Measurements from ENCODE around the gene RANBP3L. TPM values are rescaled to one million over a fixed set of nuclear protein-coding genes. Genes with fewer than 3 reads are reported as not detected.
A peak's percentile ranks its signal among the peaks of the same experiment; 100 is the strongest.

Gene RANBP3L
- total and polyA plus RNA-seq, 2 of the 4 experiments (the other 2 are of a cell fraction) = not detected

- Histone ChIP-seq H4K5ac (ENCODE audit: low read depth, low read length) (no peak overlapping the region), H3K4me2 (ENCODE audit: low read depth, low read length) (no peak overlapping the region), H3K4ac (ENCODE audit: low read depth, low read length) (no peak overlapping the region), H4K8ac (ENCODE audit: low read depth in 2 of 2, low read length in 2 of 2) (no peak overlapping the region), H3K18ac (ENCODE audit: low read depth, low read length) (no peak overlapping the region), H3K9me1 (ENCODE audit: insufficient read depth, low read length) (no peaks in the 10 kb centered on the region), H3K9me3 (ENCODE audit: control insufficient read depth, insufficient read depth, low read length) (no peaks in the 10 kb centered on the region), H3K9ac (ENCODE audit: low read depth, low read length) (no peak overlapping the region), H3K27ac (ENCODE audit: insufficient read depth, low read length) (no peak overlapping the region), H3K27me3 (ENCODE audit: control insufficient read depth, insufficient read depth, low read length) (no peaks in the 10 kb centered on the region), H4K91ac (ENCODE audit: insufficient read depth, low read depth, low read length) (no peak overlapping the region), H3K79me1 (ENCODE audit: low read depth in 1 of 2, low read length in 2 of 2) (no peaks in the 10 kb centered on the region; a peak in 2 of 4 replicates), H2BK5ac (ENCODE audit: low read depth, low read length, poor library complexity, severe bottlenecking) (no peak overlapping the region), H3K14ac (replicated peaks; ENCODE audit: low read depth, low read length) (no peak overlapping the region), H2AFZ (replicated peaks; ENCODE audit: low read length, poor library complexity) (no peak overlapping the region), H2BK120ac (ENCODE audit: low read depth, low read length) (no peak overlapping the region), H2BK20ac (ENCODE audit: low read depth, low read length) (no peak overlapping the region), H3K36me3 (ENCODE audit: control insufficient read depth, insufficient read depth, low read length) (peaks cover 7% of the 10 kb centered on the region), H2AK9ac (replicated peaks; ENCODE audit: low read depth, low read length, poor library complexity) (no peak overlapping the region), H3K4me1 (ENCODE audit: control insufficient read depth, insufficient read depth, low read length) (no peaks in the 10 kb centered on the region), H3K23ac (ENCODE audit: low read depth, low read length) (no peak overlapping the region), H3K4me3 (ENCODE audit: insufficient read depth, low read depth, low read length) (no peak overlapping the region), H3K56ac (ENCODE audit: extremely low read depth, insufficient read depth, low read length) (no peak overlapping the region), H2BK15ac (ENCODE audit: low read depth, low read length) (no peak overlapping the region), H2AK5ac (ENCODE audit: low read depth, low read length) (no peak overlapping the region), H4K20me1 (ENCODE audit: insufficient read depth, low read length) (no peaks in the 10 kb centered on the region)
- no peak for DNase-seq
- BruUV-seq (replicated peaks) = no TSS peak
- TF ChIP-seq RCOR1 (IDR thresholded peaks at IDR 0.05; ENCODE audit: insufficient replicate concordance, low read length) (no peak), RAD21 (IDR thresholded peaks at IDR 0.05; ENCODE audit: low read length) (peak; percentile 28; the same call in 1 of the 2 replicates)
- TF ChIP-seq, protein P1, sequence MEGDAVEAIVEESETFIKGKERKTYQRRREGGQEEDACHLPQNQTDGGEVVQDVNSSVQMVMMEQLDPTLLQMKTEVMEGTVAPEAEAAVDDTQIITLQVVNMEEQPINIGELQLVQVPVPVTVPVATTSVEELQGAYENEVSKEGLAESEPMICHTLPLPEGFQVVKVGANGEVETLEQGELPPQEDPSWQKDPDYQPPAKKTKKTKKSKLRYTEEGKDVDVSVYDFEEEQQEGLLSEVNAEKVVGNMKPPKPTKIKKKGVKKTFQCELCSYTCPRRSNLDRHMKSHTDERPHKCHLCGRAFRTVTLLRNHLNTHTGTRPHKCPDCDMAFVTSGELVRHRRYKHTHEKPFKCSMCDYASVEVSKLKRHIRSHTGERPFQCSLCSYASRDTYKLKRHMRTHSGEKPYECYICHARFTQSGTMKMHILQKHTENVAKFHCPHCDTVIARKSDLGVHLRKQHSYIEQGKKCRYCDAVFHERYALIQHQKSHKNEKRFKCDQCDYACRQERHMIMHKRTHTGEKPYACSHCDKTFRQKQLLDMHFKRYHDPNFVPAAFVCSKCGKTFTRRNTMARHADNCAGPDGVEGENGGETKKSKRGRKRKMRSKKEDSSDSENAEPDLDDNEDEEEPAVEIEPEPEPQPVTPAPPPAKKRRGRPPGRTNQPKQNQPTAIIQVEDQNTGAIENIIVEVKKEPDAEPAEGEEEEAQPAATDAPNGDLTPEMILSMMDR (conservative IDR thresholded peaks at IDR 0.05; ENCODE audit: low read depth, low read length) = peak; percentile 30
- in situ Hi-C loops (cut with MboI; ENCODE audit: low sequenced_read_pairs) = no loop called here
- dilution Hi-C loops (cut with HindIII; ENCODE audit: low sequenced_read_pairs, unreplicated experiment) = no loop called here
- no CpG with 5 or more reads among the region's 3 CpGs for WGBS, 2 experiments (ENCODE audit: extremely low coverage in 2 of 2, insufficient read length in 1 of 2)
- intact Hi-C loops (cut with micrococcal nuclease) = no loop called here
- POLR2A ChIA-PET (ENCODE audit: unreplicated experiment) = no interaction called here
- no peak for ATAC-seq (ENCODE audit: low read depth)
- CTCF ChIA-PET = interaction anchor here (0.7 kb wide), 1 partner anchor 135 kb away, joined by 3 read pairs; no protein-coding TSS in a partner anchor
Measured at GRCh38 chr5:36214436-36214835, 87.3 kb downstream of the RANBP3L start.

All from IMR-90 (cell line).